GM20000 (cell line): ENCODE results near the gene HMCN2.

Experiments
- DNase-seq: peaks from one replicate; pipeline ENCODE4 v3.0.0; 2012; ENCODE audit warnings: low spot score
- CTCF ChIP-seq: IDR thresholded peaks from 2 replicates; pipeline ENCODE4 v1.5.1; 2012; ENCODE audit warnings: mild to moderate bottlenecking, control low read depth; ENCODE audit errors: extremely low read depth, missing control alignments

The HMCN2 gene

GRCh38 chr9:130417602-130418001 lies 152.0 kb downstream of the HMCN2 start:
- DNase-seq, result no peak
- TF ChIP-seq CTCF, result no peak

GRCh38 chr9:130418776-130419175 lies 153.2 kb downstream of the HMCN2 start:
- no peak for DNase-seq
- TF ChIP-seq CTCF, result no peak

- DNase-seq, result no peak
- TF ChIP-seq CTCF, result no peak
Measured at GRCh38 chr9:130419521-130420035, 154.0 kb downstream of the HMCN2 start.

- TF ChIP-seq CTCF, result no peak
- no peak for DNase-seq
Measured at GRCh38 chr9:130421154-130421801, 155.7 kb downstream of the HMCN2 start.

- no peak for TF ChIP-seq CTCF
- no peak for DNase-seq
Measured at GRCh38 chr9:130421802-130422276, 156.3 kb downstream of the HMCN2 start.

- no peak for TF ChIP-seq CTCF
- no peak for DNase-seq
Measured at GRCh38 chr9:130422546-130422945, 157.0 kb downstream of the HMCN2 start.

- no peak for DNase-seq
- no peak for TF ChIP-seq CTCF
Measured at GRCh38 chr9:130423272-130423671, 157.7 kb downstream of the HMCN2 start.
